ENCODE results near the gene SHISAL1.

SHISAL1 gene

DNA sequence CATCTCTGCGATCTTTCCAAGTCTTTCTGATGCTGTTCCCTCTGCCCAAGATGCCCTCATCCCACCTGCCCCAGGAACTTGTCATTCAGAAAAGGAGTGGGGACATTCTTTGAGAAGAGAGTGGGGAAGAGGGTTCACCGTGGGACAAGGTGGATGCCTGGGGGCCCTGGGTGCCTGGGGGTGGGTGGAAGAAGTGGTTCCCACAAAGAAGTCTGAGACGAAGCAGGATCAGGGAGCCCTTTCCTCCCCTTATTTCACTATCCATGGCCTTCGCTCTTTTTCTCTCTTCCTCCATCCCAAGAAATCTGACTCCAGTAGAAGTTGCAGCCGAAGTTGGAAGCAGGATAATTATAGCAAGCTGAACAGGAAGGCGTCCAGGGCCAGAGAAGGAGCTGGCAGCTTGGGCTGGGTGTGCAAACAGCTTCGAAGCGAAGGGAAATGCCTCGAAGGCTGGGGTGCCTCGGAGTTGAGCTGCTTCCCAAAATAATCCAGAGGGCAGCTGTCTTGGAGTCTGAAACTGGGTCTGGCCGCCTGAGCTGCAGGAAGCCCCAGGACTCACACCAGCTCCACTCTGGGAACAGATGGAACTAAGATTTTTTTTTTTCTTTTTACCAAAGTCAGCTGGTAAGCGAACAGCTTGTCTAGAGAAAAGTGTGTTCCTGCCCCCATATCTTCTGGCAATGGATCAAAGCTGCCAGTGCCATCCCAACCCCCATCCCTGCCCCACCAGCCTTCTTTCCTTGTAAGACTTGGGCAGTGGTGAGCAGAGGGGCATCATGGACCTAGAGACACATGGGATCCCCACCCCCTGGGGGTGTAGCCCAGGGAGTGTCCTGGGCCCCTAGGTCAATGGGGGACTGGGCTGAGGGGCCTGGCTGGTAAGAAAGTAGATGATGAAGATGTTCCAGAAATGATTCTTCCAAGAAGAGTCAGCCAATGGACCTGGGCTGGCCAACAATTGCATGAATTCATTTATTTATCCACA is 100.5 kb downstream of the SHISAL1 start:
- H3K27me3 ChIP-seq (ENCODE audit: control insufficient read depth, insufficient read depth, low read length), result no peaks in the 10 kb centered on the region
- no peak overlapping the region for H3K4me3 ChIP-seq (ENCODE audit: low read depth, low read length)
- no peaks in the 10 kb centered on the region for H3K9me3 ChIP-seq (ENCODE audit: control insufficient read depth, insufficient read depth, low read length)
- H3K36me3 ChIP-seq (ENCODE audit: control insufficient read depth, insufficient read depth, low read length), result no peaks in the 10 kb centered on the region
- H3K9ac ChIP-seq (ENCODE audit: low read depth, low read length), result no peak overlapping the region
- H3K4me1 ChIP-seq (ENCODE audit: control insufficient read depth, insufficient read depth, low read length), result no peaks in the 10 kb centered on the region

DNA sequence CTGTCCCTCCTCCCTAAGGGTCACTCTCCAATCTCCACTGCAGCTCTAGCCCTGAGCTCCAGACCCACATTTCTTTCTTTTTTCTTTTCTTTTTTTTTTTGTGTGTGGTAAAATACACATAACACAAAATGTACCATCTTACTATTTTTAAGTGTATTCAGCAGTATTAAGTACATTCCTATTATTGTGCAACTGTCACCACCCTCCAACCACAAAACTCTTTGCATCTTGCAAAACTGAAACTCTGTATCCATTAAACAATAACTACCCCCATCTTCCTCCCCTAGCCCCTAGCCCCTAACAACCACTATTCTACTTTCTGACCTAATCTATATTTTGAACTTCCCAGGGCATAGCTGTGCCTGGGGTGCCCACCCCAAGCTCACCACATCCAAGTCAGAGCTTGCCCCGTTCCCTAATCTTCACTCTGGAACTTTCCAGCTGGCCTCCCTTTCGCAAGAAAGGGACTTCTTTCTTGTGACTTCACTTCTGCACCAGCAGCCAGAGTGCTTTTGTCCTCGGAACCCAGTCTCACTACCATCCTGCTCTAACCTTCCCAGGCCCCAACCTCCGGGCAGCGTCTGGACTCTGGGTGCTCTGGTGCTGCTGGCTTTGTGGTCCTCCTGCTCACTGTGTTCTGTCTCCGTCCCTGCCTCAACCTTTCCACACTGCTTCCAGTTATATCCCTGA is 101.3 kb downstream of the SHISAL1 start:
- Histone ChIP-seq H3K27me3 (ENCODE audit: control insufficient read depth, insufficient read depth, low read length) (no peaks in the 10 kb centered on the region), H3K9ac (ENCODE audit: low read depth, low read length) (no peak overlapping the region), H3K9me3 (ENCODE audit: control insufficient read depth, insufficient read depth, low read length) (no peaks in the 10 kb centered on the region), H3K36me3 (ENCODE audit: control insufficient read depth, insufficient read depth, low read length) (no peaks in the 10 kb centered on the region), H3K4me3 (ENCODE audit: low read depth, low read length) (no peak overlapping the region), H3K4me1 (ENCODE audit: control insufficient read depth, insufficient read depth, low read length) (no peaks in the 10 kb centered on the region)

DNA sequence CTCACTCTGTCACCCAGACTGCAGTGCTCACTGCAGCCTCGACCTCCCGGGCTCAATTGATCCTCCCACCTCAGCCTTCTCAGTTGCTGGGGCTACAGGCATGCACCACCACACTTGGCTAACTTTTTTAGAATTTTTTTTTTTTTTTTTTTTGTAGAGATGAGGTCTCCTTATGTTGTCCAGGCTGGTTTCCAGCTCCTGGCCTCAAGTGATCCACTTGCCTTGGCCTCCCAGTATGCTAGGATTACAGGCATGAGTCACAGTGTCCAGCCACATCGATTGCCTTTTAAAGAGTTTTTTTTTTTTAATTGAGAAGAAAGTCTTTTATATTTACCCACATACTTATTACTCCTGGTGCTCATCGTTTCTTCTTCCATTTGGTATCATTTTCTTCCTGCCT is 102.0 kb downstream of the SHISAL1 start:
- H3K4me1 ChIP-seq (ENCODE audit: control insufficient read depth, insufficient read depth, low read length), result no peaks in the 10 kb centered on the region

DNA sequence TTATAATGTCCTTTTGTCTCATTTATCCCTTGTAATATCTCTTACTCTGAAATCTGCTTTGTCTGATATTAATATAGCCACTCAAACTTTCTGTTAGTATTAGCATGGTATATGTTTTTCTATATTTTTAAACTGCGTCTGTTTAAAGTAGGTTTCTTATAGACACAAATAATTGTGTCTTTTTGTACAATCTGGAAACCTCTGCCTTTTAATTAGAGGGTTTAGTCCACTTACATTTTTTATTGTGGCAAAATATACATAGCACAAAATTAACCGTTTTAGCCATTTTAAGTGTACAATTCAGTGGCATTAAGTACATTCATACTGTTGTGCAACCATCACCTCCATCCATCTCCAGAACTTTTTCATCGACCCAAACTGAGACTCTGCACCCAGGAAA is 103.4 kb downstream of the SHISAL1 start:
- Histone ChIP-seq H3K4me1 (ENCODE audit: control insufficient read depth, insufficient read depth, low read length) (no peaks in the 10 kb centered on the region), H3K4me3 (ENCODE audit: low read depth, low read length) (no peak overlapping the region), H3K36me3 (ENCODE audit: control insufficient read depth, insufficient read depth, low read length) (no peaks in the 10 kb centered on the region), H3K9me3 (ENCODE audit: control insufficient read depth, insufficient read depth, low read length) (no peaks in the 10 kb centered on the region), H3K27me3 (ENCODE audit: control insufficient read depth, insufficient read depth, low read length) (no peaks in the 10 kb centered on the region), H3K9ac (ENCODE audit: low read depth, low read length) (no peak overlapping the region)

More for the DNA sequence above, 102.0 kb downstream of the SHISAL1 start:
- Histone ChIP-seq H3K36me3 (ENCODE audit: control insufficient read depth, insufficient read depth, low read length) (no peaks in the 10 kb centered on the region), H3K27me3 (ENCODE audit: control insufficient read depth, insufficient read depth, low read length) (no peaks in the 10 kb centered on the region), H3K4me3 (ENCODE audit: low read depth, low read length) (no peak overlapping the region), H3K9ac (ENCODE audit: low read depth, low read length) (no peak overlapping the region), H3K9me3 (ENCODE audit: control insufficient read depth, insufficient read depth, low read length) (no peaks in the 10 kb centered on the region)

DNA sequence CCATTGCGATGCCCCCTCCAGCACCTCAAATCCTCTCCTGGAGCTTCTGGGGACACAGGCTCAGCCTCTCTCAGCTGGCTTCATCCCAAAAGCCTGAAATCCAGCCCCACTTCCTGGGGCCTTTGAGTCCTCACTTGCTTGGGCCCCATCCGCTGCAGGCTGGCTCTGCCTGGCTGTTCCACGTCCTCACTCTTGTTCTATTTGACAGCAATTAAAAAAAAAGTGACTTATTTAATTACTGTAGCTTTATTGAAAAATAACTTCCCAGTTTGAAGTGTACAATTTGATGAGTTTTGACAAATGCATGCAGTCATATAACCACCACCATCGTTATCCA is 104.8 kb downstream of the SHISAL1 start:
- Histone ChIP-seq H3K36me3 (ENCODE audit: control insufficient read depth, insufficient read depth, low read length) (no peaks in the 10 kb centered on the region), H3K4me1 (ENCODE audit: control insufficient read depth, insufficient read depth, low read length) (no peaks in the 10 kb centered on the region), H3K9me3 (ENCODE audit: control insufficient read depth, insufficient read depth, low read length) (no peaks in the 10 kb centered on the region), H3K9ac (ENCODE audit: low read depth, low read length) (no peak overlapping the region), H3K4me3 (ENCODE audit: low read depth, low read length) (no peak overlapping the region), H3K27me3 (ENCODE audit: control insufficient read depth, insufficient read depth, low read length) (no peaks in the 10 kb centered on the region)

DNA sequence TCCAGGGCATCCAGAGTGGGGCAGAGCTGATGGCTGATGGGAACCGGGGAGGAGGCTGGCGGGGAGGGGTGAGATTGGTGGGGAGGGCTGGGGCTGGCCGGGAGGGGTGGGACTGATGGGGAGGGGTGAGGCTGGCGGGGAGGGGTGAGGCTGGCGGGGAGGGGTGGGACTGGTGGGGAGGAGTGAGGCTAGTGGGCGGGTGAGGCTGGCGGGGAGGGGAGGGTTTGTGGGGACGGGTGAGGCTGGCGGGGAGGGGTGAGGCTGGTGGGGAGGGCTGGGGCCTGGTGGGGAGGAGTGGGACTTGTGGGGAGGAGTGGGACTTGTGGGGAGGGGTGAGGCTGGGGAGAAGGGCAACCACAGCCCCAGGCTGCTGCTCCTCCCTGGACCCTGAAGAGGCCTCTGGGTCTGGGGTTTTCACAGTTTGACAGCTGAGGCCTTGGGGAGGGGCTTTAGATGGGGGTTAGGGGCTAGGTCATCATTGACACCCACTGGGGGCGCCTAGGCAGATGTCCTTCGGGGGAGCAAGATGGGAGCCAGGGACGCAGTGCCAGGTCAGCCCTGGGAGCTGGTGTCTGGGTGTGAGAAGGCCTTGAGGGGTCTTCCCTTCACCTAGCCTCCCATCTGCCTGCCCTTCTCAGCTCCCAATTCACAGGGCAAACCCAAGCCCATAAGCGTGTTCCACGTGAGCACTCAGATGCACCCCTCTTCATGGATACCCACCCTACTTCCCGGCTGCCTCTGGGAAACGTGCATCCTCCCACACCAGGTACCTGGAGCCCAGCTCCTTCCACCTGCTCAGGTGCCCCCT is 105.4 kb downstream of the SHISAL1 start:
- H3K4me1 ChIP-seq (ENCODE audit: control insufficient read depth, insufficient read depth, low read length), result no peaks in the 10 kb centered on the region
- H3K36me3 ChIP-seq (ENCODE audit: control insufficient read depth, insufficient read depth, low read length), result no peaks in the 10 kb centered on the region
- H3K27me3 ChIP-seq (ENCODE audit: control insufficient read depth, insufficient read depth, low read length), result no peaks in the 10 kb centered on the region
- no peak overlapping the region for H3K9ac ChIP-seq (ENCODE audit: low read depth, low read length)
- H3K4me3 ChIP-seq (ENCODE audit: low read depth, low read length), result no peak overlapping the region
- H3K9me3 ChIP-seq (ENCODE audit: control insufficient read depth, insufficient read depth, low read length), result no peaks in the 10 kb centered on the region

DNA sequence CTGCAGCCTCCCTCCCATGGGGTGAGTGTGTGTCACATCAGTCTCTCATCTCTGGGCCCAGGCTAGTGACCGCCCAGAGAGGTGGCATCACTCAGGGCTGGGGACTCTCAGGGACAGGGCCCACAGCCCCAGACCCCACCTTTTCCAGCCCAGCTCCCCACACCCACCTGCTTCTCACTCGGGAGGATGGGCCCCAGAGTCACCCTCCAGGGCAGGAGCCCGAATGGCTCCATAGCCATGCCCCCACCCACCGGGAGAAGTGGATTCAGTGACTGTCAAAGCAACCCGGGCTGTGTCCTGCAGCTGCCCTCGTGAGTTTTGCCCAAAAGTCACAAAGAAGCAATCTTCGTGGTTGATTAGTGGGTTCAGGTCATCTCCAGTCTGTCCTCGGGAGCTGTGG is 106.1 kb downstream of the SHISAL1 start:
- Histone ChIP-seq H3K36me3 (ENCODE audit: control insufficient read depth, insufficient read depth, low read length) (no peaks in the 10 kb centered on the region), H3K4me1 (ENCODE audit: control insufficient read depth, insufficient read depth, low read length) (no peaks in the 10 kb centered on the region), H3K9me3 (ENCODE audit: control insufficient read depth, insufficient read depth, low read length) (no peaks in the 10 kb centered on the region)

DNA sequence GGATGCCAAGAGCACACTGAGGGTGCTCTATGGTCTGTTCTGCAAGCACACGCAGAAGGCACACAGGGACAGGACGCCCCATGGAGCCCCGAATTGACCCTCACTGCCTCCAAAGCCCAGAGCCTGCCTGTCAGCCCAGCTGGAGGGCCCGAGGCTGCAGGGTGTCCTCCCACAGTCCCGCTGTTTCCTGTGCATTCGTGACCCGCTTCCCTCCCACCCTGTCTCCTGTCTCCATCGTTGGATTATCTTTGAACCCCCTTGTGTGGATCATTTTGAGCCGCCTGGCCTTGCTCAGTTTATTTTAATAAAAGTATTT is 106.5 kb downstream of the SHISAL1 start:
- Histone ChIP-seq H3K27me3 (ENCODE audit: control insufficient read depth, insufficient read depth, low read length) (no peaks in the 10 kb centered on the region), H3K4me1 (ENCODE audit: control insufficient read depth, insufficient read depth, low read length) (no peaks in the 10 kb centered on the region), H3K9me3 (ENCODE audit: control insufficient read depth, insufficient read depth, low read length) (no peaks in the 10 kb centered on the region), H3K9ac (ENCODE audit: low read depth, low read length) (no peak overlapping the region), H3K36me3 (ENCODE audit: control insufficient read depth, insufficient read depth, low read length) (no peaks in the 10 kb centered on the region), H3K4me3 (ENCODE audit: low read depth, low read length) (no peak overlapping the region)

More for the DNA sequence above, 106.1 kb downstream of the SHISAL1 start:
- Histone ChIP-seq H3K4me3 (ENCODE audit: low read depth, low read length) (no peak overlapping the region), H3K9ac (ENCODE audit: low read depth, low read length) (no peak overlapping the region), H3K27me3 (ENCODE audit: control insufficient read depth, insufficient read depth, low read length) (no peaks in the 10 kb centered on the region)

DNA sequence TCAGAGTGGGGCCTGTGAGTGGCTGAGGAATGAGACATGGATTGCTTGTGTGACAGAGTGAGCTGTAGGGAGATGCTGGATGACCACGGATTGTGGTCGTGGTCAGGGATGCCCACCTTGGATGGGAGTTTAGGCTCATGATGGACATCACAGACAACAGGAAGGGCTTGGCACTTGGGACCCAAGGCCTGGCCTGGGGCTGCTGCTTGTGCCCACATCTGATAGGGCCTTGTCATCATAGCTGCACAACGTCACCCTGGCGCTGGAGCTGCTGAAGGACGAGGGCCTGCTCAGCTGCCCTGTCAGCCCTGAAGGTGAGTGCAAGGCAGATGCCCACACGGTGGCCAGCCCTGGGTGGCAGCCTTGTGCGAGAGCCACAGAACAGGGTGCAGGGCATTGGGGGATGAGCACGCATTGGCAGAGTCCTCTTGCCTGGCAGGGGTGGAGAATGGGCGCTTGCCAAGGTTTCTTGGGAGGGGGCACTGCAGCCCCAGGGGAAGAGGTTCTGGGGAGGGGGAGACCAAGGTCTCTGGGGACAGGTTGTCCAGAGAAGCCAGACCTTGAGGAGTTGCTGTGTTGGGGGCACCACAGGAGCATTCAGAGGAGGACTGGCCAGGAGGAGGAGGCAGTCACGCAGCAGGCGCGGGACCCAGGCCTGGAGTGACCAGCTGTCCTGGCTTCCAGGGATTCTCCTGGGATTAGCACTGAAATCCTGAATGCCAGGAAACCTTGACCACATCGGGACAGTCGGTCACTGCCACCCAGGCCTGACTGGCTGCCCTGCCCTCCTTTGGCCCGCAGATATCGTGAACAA is 107.0 kb downstream of the SHISAL1 start:
- Histone ChIP-seq H3K9me3 (ENCODE audit: control insufficient read depth, insufficient read depth, low read length) (no peaks in the 10 kb centered on the region), H3K9ac (ENCODE audit: low read depth, low read length) (no peak overlapping the region), H3K4me1 (ENCODE audit: control insufficient read depth, insufficient read depth, low read length) (no peaks in the 10 kb centered on the region), H3K4me3 (ENCODE audit: low read depth, low read length) (no peak overlapping the region), H3K36me3 (ENCODE audit: control insufficient read depth, insufficient read depth, low read length) (no peaks in the 10 kb centered on the region), H3K27me3 (ENCODE audit: control insufficient read depth, insufficient read depth, low read length) (no peaks in the 10 kb centered on the region)

DNA sequence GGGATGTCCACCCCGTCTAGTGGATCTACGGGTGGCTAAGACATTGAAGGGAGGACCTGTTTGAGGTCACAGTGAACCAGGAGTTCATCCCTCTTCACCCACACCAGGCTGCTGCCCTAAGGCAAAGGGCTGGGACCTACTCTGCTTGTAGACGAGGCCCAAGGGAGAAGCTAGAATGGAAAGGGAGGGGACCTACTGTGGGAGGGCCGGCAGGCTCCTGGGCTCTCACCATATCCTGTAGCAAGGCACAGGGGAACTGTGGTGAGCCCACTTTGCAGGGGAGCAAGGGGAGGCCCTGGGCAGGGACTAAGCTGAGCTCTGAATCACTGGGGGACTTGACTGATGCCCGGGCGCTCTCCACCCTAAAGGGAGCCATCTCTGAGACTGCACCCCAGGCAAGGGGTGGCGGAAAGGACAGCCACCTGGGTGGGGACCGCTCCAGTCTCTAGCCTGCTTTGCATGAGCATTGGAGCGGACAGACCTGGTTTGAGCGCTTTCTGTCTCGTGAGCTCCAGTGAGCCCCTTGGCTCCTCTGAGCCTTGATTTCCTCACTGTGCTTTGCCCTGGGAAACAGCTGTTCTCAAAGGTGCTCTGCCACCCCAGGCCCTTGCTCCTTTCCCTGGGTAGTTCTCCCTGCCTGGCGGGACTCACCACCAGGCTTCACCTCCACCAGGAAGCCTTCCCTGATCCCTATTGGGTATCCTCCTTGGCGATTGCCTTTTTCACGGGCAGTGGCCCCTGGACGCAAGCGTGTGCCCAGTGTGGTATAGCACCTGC is 107.8 kb downstream of the SHISAL1 start:
- H3K9ac ChIP-seq (ENCODE audit: low read depth, low read length), result no peak overlapping the region
- no peaks in the 10 kb centered on the region for H3K36me3 ChIP-seq (ENCODE audit: control insufficient read depth, insufficient read depth, low read length)
- H3K9me3 ChIP-seq (ENCODE audit: control insufficient read depth, insufficient read depth, low read length), result no peaks in the 10 kb centered on the region
- no peaks in the 10 kb centered on the region for H3K27me3 ChIP-seq (ENCODE audit: control insufficient read depth, insufficient read depth, low read length)
- H3K4me1 ChIP-seq (ENCODE audit: control insufficient read depth, insufficient read depth, low read length), result no peaks in the 10 kb centered on the region
- no peak overlapping the region for H3K4me3 ChIP-seq (ENCODE audit: low read depth, low read length)
